Stimulated activated CD4-positive, alpha-beta T cell treated with anti-CD3 and anti-CD28 coated beads, Interleukin-15, amount 100 ng/mL, for 24 hours (primary cell): Measurements from ENCODE around the gene EDEM1.
"Not testable (repeated sequence)": the region's sequence is repeated elsewhere in the genome, so short reads cannot be mapped to it uniquely, and the experiment has no call there.

Source experiments
- DNase-seq: peaks from one replicate; pipeline ENCODE4 v3.0.0-alpha.2; 2020

Gene EDEM1

GRCh38 chr3:5239602-5240001 lies 52.1 kb downstream of the EDEM1 start:
- no peak for DNase-seq

GRCh38 chr3:5240740-5241139 lies 53.2 kb downstream of the EDEM1 start:
- DNase-seq = no peak

- not testable (repeated sequence) for DNase-seq
Observed at GRCh38 chr3:5242785-5243184, 55.3 kb downstream of the EDEM1 start.

DNA sequence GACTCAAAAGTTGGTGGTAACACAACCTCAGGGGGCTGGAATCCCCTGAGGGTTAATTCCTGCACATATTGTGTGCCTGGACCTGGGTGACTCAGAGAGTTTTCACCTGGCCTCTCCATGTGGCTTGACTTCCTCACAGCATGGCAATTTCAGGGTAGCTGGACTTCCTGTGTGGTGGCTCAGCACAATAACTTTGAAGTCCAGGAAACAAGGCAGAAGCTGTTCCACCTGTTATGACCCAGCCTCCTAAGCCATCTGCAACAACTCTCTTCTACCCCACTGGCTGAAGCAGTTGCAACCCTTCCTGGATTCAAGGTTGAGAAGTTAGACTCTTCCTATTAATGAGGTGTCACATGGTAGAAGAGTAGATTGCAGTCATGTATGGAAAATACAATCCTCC lies 58.4 kb downstream of the EDEM1 start:
- DNase-seq = no peak

DNA sequence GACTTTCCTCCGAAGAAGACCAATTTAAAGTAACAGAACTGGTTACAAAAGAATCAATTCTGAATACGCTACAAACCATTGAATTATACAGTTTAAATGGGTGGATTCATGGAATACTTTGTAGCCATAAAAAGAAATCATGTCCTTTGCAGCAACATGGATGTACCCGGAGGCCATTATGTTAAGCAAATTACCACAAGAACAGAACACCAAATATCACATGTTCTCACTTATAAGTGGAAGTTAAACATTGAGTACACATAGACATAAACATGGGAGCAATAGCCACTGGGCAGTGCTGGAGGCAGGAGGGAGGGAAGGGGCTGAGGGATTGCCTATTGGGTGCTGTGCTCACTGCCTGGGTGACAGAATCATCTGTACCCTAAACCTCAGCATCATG lies 61.3 kb downstream of the EDEM1 start:
- no peak for DNase-seq

- DNase-seq = no peak
Observed at GRCh38 chr3:5250467-5251195, 63.1 kb downstream of the EDEM1 start.

- DNase-seq = no peak
Observed at GRCh38 chr3:5251196-5251583, 63.7 kb downstream of the EDEM1 start.

GRCh38 chr3:5252131-5252530 lies 64.6 kb downstream of the EDEM1 start:
- DNase-seq = no peak

DNA sequence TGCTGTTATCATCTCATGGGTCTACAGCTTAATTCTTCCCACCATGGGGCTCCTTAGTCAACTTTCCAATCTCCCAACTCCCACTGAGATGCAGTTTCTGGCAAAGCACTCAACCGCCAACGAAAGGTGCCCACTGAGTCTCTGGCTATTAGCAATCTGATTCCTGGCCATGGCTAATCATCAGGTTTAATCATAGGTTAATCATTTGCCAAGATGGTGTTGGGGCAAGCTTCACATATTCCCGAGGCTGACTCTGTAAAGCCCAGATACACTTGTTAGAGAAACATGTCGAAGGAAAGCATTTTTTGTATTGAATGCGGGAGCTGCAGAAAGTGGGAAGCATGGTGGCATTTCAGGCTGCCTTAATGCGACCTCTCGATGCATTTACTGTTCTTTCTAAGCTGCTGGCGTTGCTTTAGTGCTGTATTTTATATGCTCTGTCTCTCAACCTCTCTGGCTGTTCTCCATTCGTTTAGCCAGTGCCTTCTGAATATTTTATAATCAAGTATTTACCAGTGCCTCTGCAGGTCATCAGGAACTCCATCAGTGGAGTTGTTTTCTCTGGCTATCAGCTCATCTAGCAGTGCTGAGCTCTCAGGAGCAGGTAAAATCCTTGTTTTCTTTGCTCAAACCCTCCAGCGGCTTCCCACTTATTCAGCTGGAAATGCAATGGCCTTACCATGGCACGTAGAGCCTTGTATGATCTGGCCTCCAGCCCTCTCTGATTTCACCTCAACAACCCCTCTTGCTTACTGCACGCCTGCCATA lies 67.0 kb downstream of the EDEM1 start:
- DNase-seq = no peak

GRCh38 chr3:5255404-5256344 lies 68.2 kb downstream of the EDEM1 start:
- DNase-seq = no peak

GRCh38 chr3:5258526-5258925 lies 71.0 kb downstream of the EDEM1 start:
- DNase-seq = no peak

DNA sequence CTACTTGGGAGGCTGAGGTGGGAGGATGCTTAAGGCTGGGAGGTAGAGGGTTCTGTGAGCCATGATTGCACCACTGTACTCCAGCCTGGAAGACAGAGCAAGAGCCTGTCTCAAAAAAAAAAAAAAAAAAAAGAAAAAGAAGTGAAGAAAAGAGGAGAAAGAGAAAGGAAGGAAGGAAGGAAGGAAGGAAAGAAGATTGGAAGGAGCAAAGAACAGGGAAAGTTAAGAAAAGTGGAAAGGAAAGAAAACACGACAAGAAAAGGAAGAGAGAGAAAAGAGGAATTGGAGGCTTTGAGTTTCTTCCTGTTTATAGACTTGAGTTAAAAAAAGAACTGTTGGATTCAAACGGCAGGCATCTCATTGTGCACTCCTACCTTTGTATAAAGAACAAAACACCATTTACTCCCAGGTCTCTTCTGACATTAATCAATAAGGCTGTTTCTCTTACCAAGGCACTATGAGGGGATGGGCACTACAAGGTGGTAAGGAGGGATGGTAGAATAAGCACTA lies 73.5 kb downstream of the EDEM1 start:
- DNase-seq = no peak

DNA sequence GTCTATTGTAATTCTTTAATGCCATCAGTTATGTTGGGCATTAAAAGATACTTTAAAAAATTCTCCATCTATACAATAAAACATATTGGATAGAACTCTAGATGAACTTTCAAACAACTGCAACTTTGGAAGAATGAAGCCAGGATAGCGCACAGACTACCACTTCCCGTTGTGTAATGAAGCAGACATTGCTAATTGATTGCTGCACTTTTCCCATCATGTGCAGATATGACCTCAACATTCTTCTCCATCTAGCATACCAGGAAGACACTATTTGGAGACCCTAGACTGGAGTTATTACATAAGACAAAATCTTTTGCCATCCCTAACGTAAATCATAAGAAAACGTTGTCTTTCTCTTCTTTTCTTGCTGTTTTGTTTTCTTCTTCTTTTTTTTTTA lies 75.0 kb downstream of the EDEM1 start:
- no peak for DNase-seq

DNA sequence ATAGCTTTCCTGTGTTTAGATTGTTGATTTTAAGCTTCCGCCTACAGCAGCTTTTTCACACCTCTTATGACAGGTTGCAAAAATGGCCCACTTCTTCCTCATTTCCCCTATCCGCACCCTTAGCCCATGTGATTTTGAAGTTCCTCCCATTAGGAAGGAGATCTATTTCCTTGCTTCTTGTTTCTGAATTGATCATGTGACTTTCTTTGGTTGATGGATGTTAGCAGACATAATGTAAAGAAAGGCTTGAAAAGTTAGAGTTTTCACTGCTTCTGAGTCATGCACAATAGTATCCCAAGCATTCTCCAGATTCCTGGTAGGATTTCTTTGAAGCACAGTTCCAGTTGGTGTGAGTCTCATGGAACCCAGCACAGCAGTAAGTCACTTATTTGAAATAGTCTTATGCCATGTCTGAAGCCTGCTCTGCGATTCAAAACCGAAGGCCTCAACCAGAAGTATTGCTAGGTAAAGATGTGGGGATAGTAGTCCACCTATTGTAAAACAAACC lies 76.6 kb downstream of the EDEM1 start:
- DNase-seq = no peak

GRCh38 chr3:5264896-5265770 lies 77.6 kb downstream of the EDEM1 start:
- no peak for DNase-seq

- no peak for DNase-seq
Observed at GRCh38 chr3:5267252-5267651, 79.7 kb downstream of the EDEM1 start.

GRCh38 chr3:5267889-5268288 lies 80.4 kb downstream of the EDEM1 start:
- DNase-seq = no peak
